B cell (primary cell): ENCODE measurements around the gene FSD1.

Source experiments
- EZH2 ChIP-seq: IDR thresholded peaks from 2 replicates; pipeline ENCODE4 v1.6.1; 2012; ENCODE audit warnings: borderline replicate concordance, low read depth, mild to moderate bottlenecking, moderate library complexity, low read length; ENCODE audit not compliant: insufficient read depth, poor library complexity, severe bottlenecking
- TF ChIP-seq, protein P1 (sequence below): fragments of 200-600 bp; IDR thresholded peaks from one replicate; pipeline ENCODE4 v1.8.0; 2022; ENCODE audit warnings: antibody characterized with exemption, mild to moderate bottlenecking

DNA sequence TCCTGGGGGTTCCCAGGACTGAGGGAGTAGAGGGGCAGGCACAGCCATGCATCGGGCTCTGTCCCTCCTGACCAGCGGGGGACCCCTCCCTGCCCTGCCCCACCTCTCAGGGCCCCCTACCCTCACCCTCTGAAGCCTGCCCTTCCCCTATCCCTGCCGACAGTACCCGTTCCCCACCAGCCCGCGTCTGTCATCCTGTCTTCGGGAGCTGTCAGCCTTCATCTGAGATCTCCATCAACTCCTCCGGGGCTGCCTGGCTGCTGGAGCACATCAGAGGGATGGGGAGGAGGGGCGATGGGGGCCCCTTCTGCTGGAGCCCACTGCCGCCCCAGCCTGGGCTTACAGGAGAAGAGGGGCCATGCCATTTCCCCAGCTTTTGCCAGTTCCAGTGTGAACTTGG lies 31.5 kb upstream of the FSD1 start:
- TF ChIP-seq, protein P1, sequence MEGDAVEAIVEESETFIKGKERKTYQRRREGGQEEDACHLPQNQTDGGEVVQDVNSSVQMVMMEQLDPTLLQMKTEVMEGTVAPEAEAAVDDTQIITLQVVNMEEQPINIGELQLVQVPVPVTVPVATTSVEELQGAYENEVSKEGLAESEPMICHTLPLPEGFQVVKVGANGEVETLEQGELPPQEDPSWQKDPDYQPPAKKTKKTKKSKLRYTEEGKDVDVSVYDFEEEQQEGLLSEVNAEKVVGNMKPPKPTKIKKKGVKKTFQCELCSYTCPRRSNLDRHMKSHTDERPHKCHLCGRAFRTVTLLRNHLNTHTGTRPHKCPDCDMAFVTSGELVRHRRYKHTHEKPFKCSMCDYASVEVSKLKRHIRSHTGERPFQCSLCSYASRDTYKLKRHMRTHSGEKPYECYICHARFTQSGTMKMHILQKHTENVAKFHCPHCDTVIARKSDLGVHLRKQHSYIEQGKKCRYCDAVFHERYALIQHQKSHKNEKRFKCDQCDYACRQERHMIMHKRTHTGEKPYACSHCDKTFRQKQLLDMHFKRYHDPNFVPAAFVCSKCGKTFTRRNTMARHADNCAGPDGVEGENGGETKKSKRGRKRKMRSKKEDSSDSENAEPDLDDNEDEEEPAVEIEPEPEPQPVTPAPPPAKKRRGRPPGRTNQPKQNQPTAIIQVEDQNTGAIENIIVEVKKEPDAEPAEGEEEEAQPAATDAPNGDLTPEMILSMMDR: no peak
- no peak for TF ChIP-seq EZH2
